Stomach smooth muscle (tissue), 2 donors: Measurements from ENCODE around the gene PAF1.

ENCODE experiments used
- H3K27ac ChIP-seq: one replicate; pipeline ENCODE4 v1.7.0; 2013; ENCODE audit warnings: mild to moderate bottlenecking, low read length, inconsistent platforms
- H3K27me3 ChIP-seq, 2 donors: one replicate each; pipeline ENCODE4 v1.7.0; 2013; ENCODE audit warnings: low read length in 2 of 2; ENCODE audit not compliant: insufficient read depth in 2 of 2, control insufficient read depth in 1 of 2
- H3K36me3 ChIP-seq, 2 donors: one replicate each; pipeline ENCODE4 v1.7.0; 2013; ENCODE audit warnings: low read length in 2 of 2; ENCODE audit not compliant: control insufficient read depth in 2 of 2, insufficient read depth in 2 of 2
- H3K4me1 ChIP-seq: one replicate; pipeline ENCODE4 v1.7.0; 2013; ENCODE audit warnings: low read length; ENCODE audit not compliant: control insufficient read depth, insufficient read depth
- H3K4me3 ChIP-seq, 2 donors: one replicate each; pipeline ENCODE4 v1.7.0; 2013; ENCODE audit warnings: low read length in 2 of 2
- H3K9ac ChIP-seq, 2 donors: one replicate each; pipeline ENCODE4 v1.7.0; 2013; ENCODE audit warnings: low read length in 2 of 2, mild to moderate bottlenecking in 1 of 2
- H3K9me3 ChIP-seq, 2 donors: one replicate each; pipeline ENCODE4 v1.7.0; 2013; ENCODE audit warnings: low read length in 2 of 2; ENCODE audit not compliant: control insufficient read depth in 2 of 2
- donor health status: healthy.
- donor health status: Pancreatic carcinoma.

PAF1 gene

DNA sequence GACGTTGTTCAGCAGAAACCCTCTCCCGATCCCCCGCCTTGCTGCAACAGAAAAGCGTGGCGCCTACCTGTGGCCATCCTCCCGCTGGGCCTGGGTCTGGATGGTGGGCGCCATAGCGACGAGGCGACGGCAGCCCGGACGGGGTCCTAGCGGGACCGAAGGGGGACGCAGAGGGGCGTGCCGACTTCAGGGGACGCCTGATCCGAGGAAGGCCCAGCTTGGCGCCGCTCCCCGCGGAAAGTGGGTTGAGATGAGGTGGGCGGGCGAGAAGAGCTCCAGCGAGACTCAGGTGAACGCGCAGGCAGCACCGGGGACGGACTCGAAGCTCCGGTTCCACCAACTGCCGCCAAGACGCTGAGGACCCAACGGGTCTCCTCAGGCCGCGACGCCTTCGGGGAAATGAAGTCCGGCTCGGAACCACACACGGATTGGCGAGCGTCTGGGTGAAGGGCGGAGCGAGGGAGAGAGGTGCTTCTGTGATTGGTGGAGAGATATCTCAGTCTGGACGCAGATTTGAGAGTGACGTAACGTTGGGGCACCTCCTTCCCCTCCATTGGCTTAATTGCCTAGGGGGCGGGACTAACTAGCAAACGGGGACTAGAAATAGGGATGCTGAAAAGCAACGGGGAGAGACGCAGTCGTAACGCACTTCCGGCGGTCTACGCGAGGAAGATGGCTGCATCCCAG, at the start of gene PAF1, which contains the start of gene MED29:
Gene PAF1, minus strand, starts transcription at position 356 of the 687 bp plus-strand sequence. Its CDS starts 242 bp downstream, at position 114.
Gene MED29, plus strand, starts transcription at position 628 of the 687 bp plus-strand sequence. Its CDS starts 45 bp downstream, at position 673.
- Histone ChIP-seq H3K36me3 (peaks cover 44 to 46% of the 10 kb centered on the region in 2 donors), H3K27me3 (no peaks in the 10 kb centered on the region)

DNA sequence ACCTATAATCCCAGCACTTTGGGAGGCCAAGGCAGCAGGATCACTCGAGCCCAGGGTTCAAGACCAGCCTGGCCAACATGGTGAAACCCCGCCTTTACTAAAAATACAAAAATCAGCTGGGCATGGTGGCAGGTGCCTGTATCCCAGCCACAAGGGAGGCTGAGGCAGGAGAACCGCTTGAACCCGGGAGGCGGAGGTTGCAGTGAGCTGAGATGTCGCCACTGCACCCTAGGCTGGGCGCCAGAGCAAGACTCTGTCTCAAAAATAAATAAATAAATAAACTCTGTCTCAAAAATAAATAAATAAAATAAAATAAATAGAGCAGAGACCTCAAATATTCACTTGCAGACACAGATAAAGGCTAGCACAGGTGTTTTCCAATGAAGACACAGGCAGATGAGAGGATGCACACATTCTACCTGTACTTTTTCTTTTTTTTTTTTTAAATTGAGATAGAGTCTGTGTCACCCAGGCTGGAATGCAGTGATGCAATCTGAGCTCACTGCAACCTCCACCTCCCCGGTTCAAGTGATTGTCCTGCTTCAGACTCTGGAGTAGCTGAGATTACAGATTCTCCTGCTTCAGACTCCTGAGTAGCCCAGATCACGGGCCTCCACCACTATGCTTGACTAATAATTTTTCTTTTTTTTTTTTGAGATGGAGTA, 47.5 kb upstream of the PAF1 start:
- peaks cover 3 to 6% of the 10 kb centered on the region in 2 donors for H3K27me3 ChIP-seq
- H3K9ac ChIP-seq, result no peak overlapping the region
- peaks cover 29% of the 10 kb centered on the region for H3K4me1 ChIP-seq
- H3K9me3 ChIP-seq, result no peaks in the 10 kb centered on the region
- H3K36me3 ChIP-seq, result peaks cover 11 to 12% of the 10 kb centered on the region in 2 donors
- H3K4me3 ChIP-seq, result no peak overlapping the region
- no peak overlapping the region for H3K27ac ChIP-seq

More for the DNA sequence above, at the start of gene PAF1, which contains the start of gene MED29:
- peak within 1 kb of the TSS; percentile 92 to 99 for H3K9ac ChIP-seq
- no peaks in the 10 kb centered on the region for H3K9me3 ChIP-seq
- H3K4me1 ChIP-seq, result peaks cover 21% of the 10 kb centered on the region
- H3K4me3 ChIP-seq, result peak within 1 kb of the TSS; percentile 99
- peak within 1 kb of the TSS; percentile 99 for H3K27ac ChIP-seq

DNA sequence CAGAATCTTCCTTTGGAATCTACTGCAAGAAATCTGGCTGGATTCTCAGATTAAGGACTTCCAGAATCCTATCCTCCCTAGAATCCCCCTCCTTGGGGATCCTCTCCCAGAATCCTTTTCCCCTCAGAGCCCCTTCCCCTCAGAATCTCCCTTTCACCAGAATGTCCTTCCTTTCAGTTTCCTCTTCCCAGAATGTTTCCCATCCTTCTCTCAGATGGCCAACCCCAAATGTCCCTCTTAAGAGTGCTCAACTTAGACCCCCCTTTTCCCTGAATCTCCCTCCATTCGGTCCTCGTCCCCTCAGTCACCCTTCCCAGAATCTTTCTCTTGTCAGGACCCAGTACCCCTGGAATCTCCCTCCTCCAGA, 45.4 kb upstream of the PAF1 start:
- peak overlapping the region; percentile 79 for H3K27ac ChIP-seq
- peaks cover 19 to 22% of the 10 kb centered on the region in 2 donors for H3K36me3 ChIP-seq
- H3K27me3 ChIP-seq, result peaks cover 3 to 6% of the 10 kb centered on the region in 2 donors
- peak overlapping the region; percentile 87 to 98 for H3K4me3 ChIP-seq
- H3K9me3 ChIP-seq, result no peaks in the 10 kb centered on the region
- peak overlapping the region; percentile 89 to 97 for H3K9ac ChIP-seq
- H3K4me1 ChIP-seq, result peaks cover 31% of the 10 kb centered on the region

DNA sequence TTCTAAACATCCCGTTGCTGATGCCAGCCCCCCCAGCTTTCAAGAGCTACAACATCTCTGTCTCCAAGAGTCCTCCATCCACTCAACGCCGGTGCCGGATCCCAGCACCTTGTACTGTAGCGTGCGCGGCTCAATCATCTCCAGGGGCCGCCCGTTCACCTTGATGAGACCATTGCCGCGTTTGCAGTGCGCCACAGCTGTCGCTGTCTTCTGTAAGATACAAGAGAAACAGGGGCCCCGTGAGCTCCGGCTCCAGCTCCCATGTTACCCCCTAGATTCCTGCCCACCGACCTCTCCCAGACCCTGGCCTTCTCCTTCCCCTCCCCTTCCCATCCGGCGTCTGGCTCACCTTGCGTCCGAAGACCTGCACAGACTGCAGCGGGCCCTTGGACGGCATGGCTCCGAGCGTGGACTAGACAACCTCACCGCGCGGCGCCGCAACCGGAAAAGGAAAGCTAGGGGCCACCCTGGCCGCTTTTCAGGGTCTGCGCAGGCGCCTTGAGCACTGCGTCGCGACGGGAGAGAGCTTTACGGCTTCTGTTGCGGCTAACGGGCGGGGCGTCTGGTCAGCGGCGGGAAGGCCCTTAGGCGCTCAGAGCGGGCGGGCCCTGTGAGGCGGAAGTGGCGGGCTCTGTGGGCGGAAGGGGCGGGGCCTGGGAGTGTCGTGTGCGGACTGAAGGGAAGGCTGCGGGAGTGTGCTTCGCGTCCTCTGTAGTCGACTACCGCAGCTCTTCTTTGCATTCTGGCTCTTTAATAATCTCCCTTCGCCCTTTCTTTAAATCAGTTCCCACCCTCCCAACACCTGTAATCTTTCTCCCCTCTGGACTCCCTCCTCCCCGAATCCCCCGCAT, 44.8 kb upstream of the PAF1 start, which contains the start of gene RPS16:
Gene RPS16, minus strand, starts transcription at position 451 of the 851 bp plus-strand sequence. Its CDS starts 54 bp downstream, at position 397.
- Histone ChIP-seq H3K4me3 (peak within 1 kb of the TSS; percentile 98 to 99), H3K36me3 (peaks cover 24 to 25% of the 10 kb centered on the region in 2 donors), H3K4me1 (peaks cover 31% of the 10 kb centered on the region), H3K9ac (peak within 1 kb of the TSS; percentile 91 to 99), H3K9me3 (no peaks in the 10 kb centered on the region), H3K27me3 (peaks cover 3 to 4% of the 10 kb centered on the region in 2 donors), H3K27ac (peak within 1 kb of the TSS; percentile 79)

DNA sequence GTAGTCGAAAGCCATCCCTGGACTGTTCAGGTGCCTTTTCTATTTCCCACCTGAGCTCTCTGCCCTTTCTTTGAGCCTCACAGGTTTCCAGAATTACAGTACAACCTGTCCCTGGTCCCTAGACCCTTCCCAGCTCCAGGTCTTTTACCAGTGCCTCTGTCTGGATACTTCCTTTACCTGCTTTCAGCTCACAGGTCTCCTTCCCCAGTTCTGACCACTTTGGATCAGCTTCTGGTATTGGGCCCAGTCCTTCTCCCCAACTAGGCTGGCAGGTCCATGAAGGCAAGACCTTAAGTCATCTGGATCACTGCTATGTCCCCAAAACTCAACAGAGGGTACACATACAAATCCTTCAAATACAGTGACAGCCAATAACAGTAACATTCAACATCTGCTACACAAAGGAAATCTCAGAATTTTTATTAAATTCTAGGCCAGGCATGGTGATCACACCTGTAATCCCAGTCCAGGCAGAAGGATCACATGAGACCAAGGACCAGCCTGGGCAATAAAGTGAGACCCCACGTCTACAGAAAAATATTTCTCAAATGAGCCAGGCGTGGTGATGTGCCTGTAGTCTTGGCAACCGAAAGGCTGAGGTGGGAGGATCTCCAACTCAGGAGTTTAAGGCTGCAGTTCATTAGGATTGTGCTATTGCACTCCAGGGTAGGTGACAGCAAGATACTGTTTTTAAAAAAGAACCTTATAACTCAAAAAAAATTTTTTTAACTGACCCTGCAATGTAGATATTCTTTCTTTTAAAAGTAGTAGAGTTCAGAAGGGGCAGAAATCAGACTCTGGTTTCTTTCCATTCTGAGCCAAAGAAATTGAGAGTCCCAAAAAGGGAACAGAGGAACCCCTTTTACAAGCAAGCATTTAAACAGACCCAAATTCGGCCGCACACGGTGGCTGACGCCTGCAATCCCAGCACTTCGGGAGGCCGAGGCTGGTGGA, 43.5 kb upstream of the PAF1 start:
- Histone ChIP-seq H3K9ac (peak overlapping the region; percentile 42 to 99), H3K4me1 (peaks cover 34% of the 10 kb centered on the region)

DNA sequence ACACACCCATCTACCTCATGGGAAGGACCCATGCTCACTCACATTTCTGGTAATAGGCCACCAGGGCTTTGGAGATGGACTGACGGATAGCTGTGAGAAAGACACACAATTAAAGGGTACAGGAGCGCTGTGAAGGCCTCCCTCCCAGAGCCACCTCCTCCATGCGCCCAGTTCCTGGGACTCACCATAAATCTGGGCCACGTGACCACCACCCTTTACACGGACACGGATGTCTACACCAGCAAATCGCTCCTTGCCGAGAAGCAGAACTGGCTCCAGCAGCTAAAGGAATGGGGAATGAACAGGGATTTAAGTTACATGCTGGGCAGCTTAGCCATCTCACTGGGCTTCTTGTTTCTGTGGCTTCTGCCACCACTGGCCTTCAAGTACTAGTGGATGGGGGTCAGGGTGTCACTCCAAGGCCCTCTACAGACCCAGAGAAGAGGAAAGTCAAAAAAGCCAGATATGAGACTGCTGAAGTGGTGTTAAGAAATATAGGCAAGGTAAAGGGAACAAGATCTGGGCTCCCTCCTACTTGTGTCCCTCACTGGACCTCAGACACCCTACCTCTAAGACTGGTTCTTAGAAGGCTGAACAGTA, 42.7 kb upstream of the PAF1 start:
- peaks cover 40% of the 10 kb centered on the region for H3K4me1 ChIP-seq
- H3K36me3 ChIP-seq, result peaks cover 24 to 28% of the 10 kb centered on the region in 2 donors
- H3K4me3 ChIP-seq, result peak overlapping the region in 1 of 2 donors; percentile 98
- peak overlapping the region in 1 of 2 donors; percentile 13 for H3K9ac ChIP-seq
- no peak overlapping the region for H3K27ac ChIP-seq
- H3K9me3 ChIP-seq, result no peaks in the 10 kb centered on the region
- H3K27me3 ChIP-seq, result peaks cover 3 to 4% of the 10 kb centered on the region in 2 donors

More for the DNA sequence above, 43.5 kb upstream of the PAF1 start:
- Histone ChIP-seq H3K27ac (no peak overlapping the region), H3K9me3 (no peaks in the 10 kb centered on the region), H3K4me3 (peak overlapping the region; percentile 98 to 99), H3K36me3 (peaks cover 24 to 28% of the 10 kb centered on the region in 2 donors), H3K27me3 (peaks cover 3 to 4% of the 10 kb centered on the region in 2 donors)

DNA sequence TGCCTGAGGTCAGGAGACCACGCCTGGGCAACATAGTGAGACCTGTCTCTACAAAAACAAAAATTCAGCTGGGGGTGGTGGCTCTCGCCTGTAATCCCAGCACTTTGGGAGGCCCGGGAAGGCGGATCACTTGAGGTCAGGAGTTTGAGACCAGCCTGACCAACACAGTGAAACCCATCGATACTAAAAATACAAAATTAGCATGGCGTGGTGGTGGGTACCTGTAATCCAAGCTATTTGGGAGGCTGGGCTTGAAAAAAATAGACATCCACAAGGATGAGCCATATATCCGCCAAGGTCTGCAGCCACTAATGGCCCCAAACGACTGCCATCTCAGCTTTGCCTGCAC, 41.7 kb upstream of the PAF1 start:
- peaks cover 49% of the 10 kb centered on the region for H3K4me1 ChIP-seq
- peaks cover 24 to 28% of the 10 kb centered on the region in 2 donors for H3K36me3 ChIP-seq
- no peak overlapping the region for H3K27ac ChIP-seq
- no peak overlapping the region for H3K9ac ChIP-seq
- H3K4me3 ChIP-seq, result no peak overlapping the region
- H3K9me3 ChIP-seq, result no peaks in the 10 kb centered on the region
- H3K27me3 ChIP-seq, result peaks cover 0 to 2% of the 10 kb centered on the region in 2 donors

DNA sequence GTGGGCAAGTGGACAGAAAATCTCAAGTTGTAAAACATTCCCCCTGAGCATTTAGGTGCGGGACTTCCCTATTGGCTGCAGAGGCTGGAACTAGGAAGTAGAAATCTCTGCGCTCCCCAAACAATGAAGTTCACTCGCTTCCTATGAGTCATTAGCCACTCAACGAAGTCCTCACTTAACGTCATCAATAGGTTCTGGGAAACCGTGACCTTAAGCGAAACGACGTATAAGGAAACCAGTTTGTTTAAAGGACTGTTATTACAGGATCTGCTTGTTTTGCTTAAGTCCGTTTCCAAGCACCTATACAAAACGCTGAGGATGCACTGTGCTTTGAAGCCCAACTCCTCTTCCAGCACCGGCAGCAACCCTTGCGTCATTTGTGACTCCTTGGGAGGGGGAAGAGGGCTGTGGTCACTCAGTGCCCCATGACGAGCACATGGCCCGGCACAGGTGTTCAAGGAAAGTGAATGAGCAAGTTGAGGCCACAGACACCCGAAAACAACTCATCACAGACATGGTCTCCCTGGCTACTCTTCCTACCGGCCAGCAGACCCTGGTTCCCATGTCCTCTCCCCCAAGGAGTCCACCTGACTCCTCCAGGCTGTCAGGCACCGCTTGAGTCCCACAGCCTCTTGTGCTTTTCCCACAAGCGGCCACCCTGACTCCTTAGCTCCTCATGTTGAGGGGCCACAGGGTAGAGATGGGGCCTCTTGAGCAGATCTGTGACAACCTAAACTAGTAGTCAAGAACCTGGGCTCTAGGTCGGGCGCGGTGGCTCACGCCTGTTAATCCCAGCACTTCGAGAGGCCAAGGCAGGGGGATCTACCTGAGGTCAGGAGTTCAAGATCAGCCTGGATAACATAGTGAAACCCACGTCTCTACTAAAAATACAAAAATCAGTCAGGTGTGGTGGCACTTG, 40.0 kb upstream of the PAF1 start:
- no peaks in the 10 kb centered on the region for H3K9me3 ChIP-seq
- peaks cover 24 to 28% of the 10 kb centered on the region in 2 donors for H3K36me3 ChIP-seq
- peak overlapping the region; percentile 49 for H3K27ac ChIP-seq
- peaks cover 43% of the 10 kb centered on the region for H3K4me1 ChIP-seq
- H3K27me3 ChIP-seq, result no peaks in the 10 kb centered on the region
- peak overlapping the region in 1 of 2 donors; percentile 29 for H3K9ac ChIP-seq
- no peak overlapping the region for H3K4me3 ChIP-seq
